ENCODE data around the gene EMSY.

GRCh38 chr11:76574879-76575278 is 130.1 kb downstream of the EMSY start:
- no peak for TF ChIP-seq POLR2A (IDR thresholded peaks at IDR 0.05)
- TF ChIP-seq, protein P1, sequence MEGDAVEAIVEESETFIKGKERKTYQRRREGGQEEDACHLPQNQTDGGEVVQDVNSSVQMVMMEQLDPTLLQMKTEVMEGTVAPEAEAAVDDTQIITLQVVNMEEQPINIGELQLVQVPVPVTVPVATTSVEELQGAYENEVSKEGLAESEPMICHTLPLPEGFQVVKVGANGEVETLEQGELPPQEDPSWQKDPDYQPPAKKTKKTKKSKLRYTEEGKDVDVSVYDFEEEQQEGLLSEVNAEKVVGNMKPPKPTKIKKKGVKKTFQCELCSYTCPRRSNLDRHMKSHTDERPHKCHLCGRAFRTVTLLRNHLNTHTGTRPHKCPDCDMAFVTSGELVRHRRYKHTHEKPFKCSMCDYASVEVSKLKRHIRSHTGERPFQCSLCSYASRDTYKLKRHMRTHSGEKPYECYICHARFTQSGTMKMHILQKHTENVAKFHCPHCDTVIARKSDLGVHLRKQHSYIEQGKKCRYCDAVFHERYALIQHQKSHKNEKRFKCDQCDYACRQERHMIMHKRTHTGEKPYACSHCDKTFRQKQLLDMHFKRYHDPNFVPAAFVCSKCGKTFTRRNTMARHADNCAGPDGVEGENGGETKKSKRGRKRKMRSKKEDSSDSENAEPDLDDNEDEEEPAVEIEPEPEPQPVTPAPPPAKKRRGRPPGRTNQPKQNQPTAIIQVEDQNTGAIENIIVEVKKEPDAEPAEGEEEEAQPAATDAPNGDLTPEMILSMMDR (IDR thresholded peaks at IDR 0.05) = no peak

Data from adrenal gland (tissue), 5 donors.